Muscle layer of duodenum (tissue), 2 donors: ENCODE data around the gene SNCAIP.

ENCODE experiments used
- H3K27ac ChIP-seq: one replicate; pipeline ENCODE4 v1.7.0; 2013; ENCODE audit warnings: mild to moderate bottlenecking, low read length
- H3K27me3 ChIP-seq: one replicate; pipeline ENCODE4 v1.7.0; 2013; ENCODE audit warnings: low read depth, mild to moderate bottlenecking, control low read depth, low read length
- H3K36me3 ChIP-seq, 2 donors: one replicate each; pipeline ENCODE4 v1.7.0; 2013; ENCODE audit warnings: low read length in 2 of 2, control low read depth in 1 of 2, mild to moderate bottlenecking in 1 of 2; ENCODE audit not compliant: insufficient read depth in 2 of 2, control insufficient read depth in 1 of 2
- H3K4me1 ChIP-seq, 2 donors: one replicate each; pipeline ENCODE4 v1.7.0; 2013; ENCODE audit warnings: low read length in 2 of 2, mild to moderate bottlenecking in 2 of 2, control low read depth in 1 of 2, moderate library complexity in 1 of 2; ENCODE audit not compliant: insufficient read depth in 2 of 2, control insufficient read depth in 1 of 2
- H3K4me3 ChIP-seq, 2 donors: one replicate each; pipeline ENCODE4 v1.7.0; 2013; ENCODE audit warnings: low read length in 2 of 2, low read depth in 1 of 2, mild to moderate bottlenecking in 1 of 2
- H3K9me3 ChIP-seq, 2 donors: one replicate each; pipeline ENCODE4 v1.7.0; 2013; ENCODE audit warnings: low read length in 2 of 2, control low read depth in 1 of 2, mild to moderate bottlenecking in 1 of 2; ENCODE audit not compliant: control insufficient read depth in 1 of 2
- donor health status: healthy.

SNCAIP gene

GRCh38 chr5:122419142-122419894, 107.3 kb downstream of the SNCAIP start:
- no peaks in the 10 kb centered on the region for H3K9me3 ChIP-seq
- H3K27me3 ChIP-seq: no peaks in the 10 kb centered on the region
- no peaks in the 10 kb centered on the region for H3K4me1 ChIP-seq
- H3K27ac ChIP-seq: no peak overlapping the region
- no peak overlapping the region for H3K4me3 ChIP-seq
- no peaks in the 10 kb centered on the region for H3K36me3 ChIP-seq

GRCh38 chr5:122420091-122420490, 108.1 kb downstream of the SNCAIP start:
- Histone ChIP-seq H3K4me3 (no peak overlapping the region), H3K27ac (no peak overlapping the region), H3K27me3 (no peaks in the 10 kb centered on the region), H3K9me3 (no peaks in the 10 kb centered on the region), H3K4me1 (no peaks in the 10 kb centered on the region), H3K36me3 (no peaks in the 10 kb centered on the region)

- Histone ChIP-seq H3K9me3 (no peaks in the 10 kb centered on the region), H3K27me3 (no peaks in the 10 kb centered on the region), H3K36me3 (no peaks in the 10 kb centered on the region), H3K4me1 (no peaks in the 10 kb centered on the region), H3K27ac (no peak overlapping the region), H3K4me3 (no peak overlapping the region)
Measured at GRCh38 chr5:122420537-122421236, 108.7 kb downstream of the SNCAIP start.

GRCh38 chr5:122421374-122422079, 109.5 kb downstream of the SNCAIP start:
- Histone ChIP-seq H3K9me3 (no peaks in the 10 kb centered on the region), H3K4me3 (no peak overlapping the region), H3K36me3 (no peaks in the 10 kb centered on the region), H3K4me1 (no peaks in the 10 kb centered on the region), H3K27me3 (no peaks in the 10 kb centered on the region), H3K27ac (no peak overlapping the region)

GRCh38 chr5:122423221-122423620, 111.2 kb downstream of the SNCAIP start:
- Histone ChIP-seq H3K9me3 (no peaks in the 10 kb centered on the region), H3K27me3 (no peaks in the 10 kb centered on the region), H3K4me1 (no peaks in the 10 kb centered on the region), H3K27ac (no peak overlapping the region), H3K4me3 (no peak overlapping the region), H3K36me3 (no peaks in the 10 kb centered on the region)

GRCh38 chr5:122424132-122424531, 112.1 kb downstream of the SNCAIP start:
- H3K27ac ChIP-seq: no peak overlapping the region
- no peak overlapping the region for H3K4me3 ChIP-seq
- no peaks in the 10 kb centered on the region for H3K27me3 ChIP-seq
- H3K9me3 ChIP-seq: no peaks in the 10 kb centered on the region
- no peaks in the 10 kb centered on the region for H3K4me1 ChIP-seq
- H3K36me3 ChIP-seq: no peaks in the 10 kb centered on the region

- H3K4me1 ChIP-seq: no peaks in the 10 kb centered on the region
- H3K9me3 ChIP-seq: no peaks in the 10 kb centered on the region
- H3K27ac ChIP-seq: no peak overlapping the region
- no peaks in the 10 kb centered on the region for H3K27me3 ChIP-seq
- H3K36me3 ChIP-seq: no peaks in the 10 kb centered on the region
- H3K4me3 ChIP-seq: no peak overlapping the region
Measured at GRCh38 chr5:122426301-122426700, 114.3 kb downstream of the SNCAIP start.

GRCh38 chr5:122427621-122428020, 115.6 kb downstream of the SNCAIP start:
- Histone ChIP-seq H3K27ac (no peak overlapping the region), H3K27me3 (no peaks in the 10 kb centered on the region), H3K4me3 (no peak overlapping the region), H3K36me3 (no peaks in the 10 kb centered on the region), H3K4me1 (no peaks in the 10 kb centered on the region), H3K9me3 (no peaks in the 10 kb centered on the region)

GRCh38 chr5:122429545-122430318, 117.7 kb downstream of the SNCAIP start:
- Histone ChIP-seq H3K27me3 (no peaks in the 10 kb centered on the region), H3K4me3 (no peak overlapping the region), H3K9me3 (no peaks in the 10 kb centered on the region), H3K36me3 (no peaks in the 10 kb centered on the region), H3K4me1 (peaks cover 0 to 4% of the 10 kb centered on the region in 2 donors), H3K27ac (no peak overlapping the region)

GRCh38 chr5:122430319-122430586, 118.2 kb downstream of the SNCAIP start:
- no peak overlapping the region for H3K27ac ChIP-seq
- H3K36me3 ChIP-seq: no peaks in the 10 kb centered on the region
- H3K4me1 ChIP-seq: peaks cover 0 to 4% of the 10 kb centered on the region in 2 donors
- H3K4me3 ChIP-seq: no peak overlapping the region
- H3K9me3 ChIP-seq: no peaks in the 10 kb centered on the region
- no peaks in the 10 kb centered on the region for H3K27me3 ChIP-seq

- peaks cover 0 to 4% of the 10 kb centered on the region in 2 donors for H3K4me1 ChIP-seq
- H3K27me3 ChIP-seq: no peaks in the 10 kb centered on the region
- H3K4me3 ChIP-seq: no peak overlapping the region
- H3K36me3 ChIP-seq: no peaks in the 10 kb centered on the region
- H3K9me3 ChIP-seq: no peaks in the 10 kb centered on the region
- no peak overlapping the region for H3K27ac ChIP-seq
Measured at GRCh38 chr5:122431298-122431697, 119.3 kb downstream of the SNCAIP start.
